Measurements from ENCODE around the gene CNNM4.

The CNNM4 gene

GRCh38 chr2:96830044-96830562 lies 69.4 kb downstream of the CNNM4 start:
- Histone ChIP-seq H3K4me1 (ENCODE audit: insufficient read depth, low read length) (no peaks in the 10 kb centered on the region), H3K36me3 (ENCODE audit: insufficient read depth, low read length) (peaks cover 67% of the 10 kb centered on the region), H3K27ac (ENCODE audit: low read depth, low read length) (no peak overlapping the region)

GRCh38 chr2:96831679-96832078 lies 71.0 kb downstream of the CNNM4 start:
- no peaks in the 10 kb centered on the region for H3K4me1 ChIP-seq (ENCODE audit: insufficient read depth, low read length)
- H3K9ac ChIP-seq (ENCODE audit: low read length): no peak overlapping the region
- no peak overlapping the region for H3K4me3 ChIP-seq (ENCODE audit: low read depth in 1 of 2, low read length in 2 of 2)
- no peaks in the 10 kb centered on the region for H3K9me3 ChIP-seq (ENCODE audit: low read length)
- H3K27ac ChIP-seq (ENCODE audit: low read depth, low read length): no peak overlapping the region
- no peaks in the 10 kb centered on the region for H3K27me3 ChIP-seq (ENCODE audit: control insufficient read depth in 1 of 2, insufficient read depth in 2 of 2, low read length in 2 of 2)
- H3K36me3 ChIP-seq (ENCODE audit: insufficient read depth, low read length): peaks cover 62% of the 10 kb centered on the region

More at GRCh38 chr2:96830044-96830562, 69.4 kb downstream of the CNNM4 start:
- no peak overlapping the region for H3K4me3 ChIP-seq (ENCODE audit: low read depth in 1 of 2, low read length in 2 of 2)
- no peak overlapping the region for H3K9ac ChIP-seq (ENCODE audit: low read length)
- no peaks in the 10 kb centered on the region for H3K27me3 ChIP-seq (ENCODE audit: control insufficient read depth in 1 of 2, insufficient read depth in 2 of 2, low read length in 2 of 2)
- H3K9me3 ChIP-seq (ENCODE audit: low read length): no peaks in the 10 kb centered on the region

- no peak overlapping the region for H3K27ac ChIP-seq (ENCODE audit: low read depth, low read length)
- no peak overlapping the region for H3K4me3 ChIP-seq (ENCODE audit: low read depth in 1 of 2, low read length in 2 of 2)
- no peak overlapping the region for H3K9ac ChIP-seq (ENCODE audit: low read length)
- peaks cover 65% of the 10 kb centered on the region for H3K36me3 ChIP-seq (ENCODE audit: insufficient read depth, low read length)
- no peaks in the 10 kb centered on the region for H3K4me1 ChIP-seq (ENCODE audit: insufficient read depth, low read length)
- H3K27me3 ChIP-seq (ENCODE audit: control insufficient read depth in 1 of 2, insufficient read depth in 2 of 2, low read length in 2 of 2): no peaks in the 10 kb centered on the region
- no peaks in the 10 kb centered on the region for H3K9me3 ChIP-seq (ENCODE audit: low read length)
Observed at GRCh38 chr2:96832408-96832753, 71.7 kb downstream of the CNNM4 start.

GRCh38 chr2:96832754-96833507 lies 72.2 kb downstream of the CNNM4 start:
- peaks cover 65% of the 10 kb centered on the region for H3K36me3 ChIP-seq (ENCODE audit: insufficient read depth, low read length)
- no peak overlapping the region for H3K4me3 ChIP-seq (ENCODE audit: low read depth in 1 of 2, low read length in 2 of 2)
- no peak overlapping the region for H3K9ac ChIP-seq (ENCODE audit: low read length)
- H3K27ac ChIP-seq (ENCODE audit: low read depth, low read length): no peak overlapping the region
- no peaks in the 10 kb centered on the region for H3K9me3 ChIP-seq (ENCODE audit: low read length)
- H3K4me1 ChIP-seq (ENCODE audit: insufficient read depth, low read length): no peaks in the 10 kb centered on the region
- no peaks in the 10 kb centered on the region for H3K27me3 ChIP-seq (ENCODE audit: control insufficient read depth in 1 of 2, insufficient read depth in 2 of 2, low read length in 2 of 2)

DNA sequence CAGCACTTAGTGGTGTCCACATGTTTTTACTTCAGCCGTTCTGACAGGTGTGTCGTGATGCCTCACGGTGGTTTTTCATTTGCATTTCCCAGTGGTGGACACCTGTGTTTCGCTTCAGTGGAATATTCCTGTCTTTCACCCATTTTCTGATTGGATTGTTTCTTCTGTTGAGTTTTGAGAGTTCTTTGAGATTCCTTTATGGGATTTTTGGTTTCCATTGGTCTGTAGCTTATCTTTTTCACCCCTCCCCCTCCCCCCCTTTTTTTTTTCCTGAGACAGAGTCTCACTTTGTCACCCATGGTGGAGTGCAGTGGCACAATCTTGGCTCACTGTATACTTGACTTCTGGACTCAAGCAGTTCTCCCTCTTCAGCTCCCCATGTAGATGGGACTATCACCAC lies 75.1 kb downstream of the CNNM4 start:
- H3K27ac ChIP-seq (ENCODE audit: low read depth, low read length): no peak overlapping the region
- no peak overlapping the region for H3K9ac ChIP-seq (ENCODE audit: low read length)
- no peaks in the 10 kb centered on the region for H3K27me3 ChIP-seq (ENCODE audit: control insufficient read depth in 1 of 2, insufficient read depth in 2 of 2, low read length in 2 of 2)
- peaks cover 9% of the 10 kb centered on the region for H3K4me1 ChIP-seq (ENCODE audit: insufficient read depth, low read length)
- H3K36me3 ChIP-seq (ENCODE audit: insufficient read depth, low read length): peaks cover 53% of the 10 kb centered on the region
- no peaks in the 10 kb centered on the region for H3K9me3 ChIP-seq (ENCODE audit: low read length)
- H3K4me3 ChIP-seq (ENCODE audit: low read depth in 1 of 2, low read length in 2 of 2): no peak overlapping the region

- peaks cover 37% of the 10 kb centered on the region for H3K36me3 ChIP-seq (ENCODE audit: insufficient read depth, low read length)
- no peaks in the 10 kb centered on the region for H3K27me3 ChIP-seq (ENCODE audit: control insufficient read depth in 1 of 2, insufficient read depth in 2 of 2, low read length in 2 of 2)
- no peaks in the 10 kb centered on the region for H3K9me3 ChIP-seq (ENCODE audit: low read length)
- no peak overlapping the region for H3K4me3 ChIP-seq (ENCODE audit: low read depth in 1 of 2, low read length in 2 of 2)
- peaks cover 9% of the 10 kb centered on the region for H3K4me1 ChIP-seq (ENCODE audit: insufficient read depth, low read length)
- H3K27ac ChIP-seq (ENCODE audit: low read depth, low read length): no peak overlapping the region
- no peak overlapping the region for H3K9ac ChIP-seq (ENCODE audit: low read length)
Observed at GRCh38 chr2:96837575-96837974, 76.9 kb downstream of the CNNM4 start.

- no peak overlapping the region for H3K4me3 ChIP-seq (ENCODE audit: low read depth in 1 of 2, low read length in 2 of 2)
- H3K9ac ChIP-seq (ENCODE audit: low read length): no peak overlapping the region
- H3K36me3 ChIP-seq (ENCODE audit: insufficient read depth, low read length): peaks cover 26% of the 10 kb centered on the region
- no peak overlapping the region for H3K27ac ChIP-seq (ENCODE audit: low read depth, low read length)
- H3K9me3 ChIP-seq (ENCODE audit: low read length): no peaks in the 10 kb centered on the region
- peaks cover 9% of the 10 kb centered on the region for H3K4me1 ChIP-seq (ENCODE audit: insufficient read depth, low read length)
- H3K27me3 ChIP-seq (ENCODE audit: control insufficient read depth in 1 of 2, insufficient read depth in 2 of 2, low read length in 2 of 2): no peaks in the 10 kb centered on the region
Observed at GRCh38 chr2:96838345-96839292, 77.9 kb downstream of the CNNM4 start.

DNA sequence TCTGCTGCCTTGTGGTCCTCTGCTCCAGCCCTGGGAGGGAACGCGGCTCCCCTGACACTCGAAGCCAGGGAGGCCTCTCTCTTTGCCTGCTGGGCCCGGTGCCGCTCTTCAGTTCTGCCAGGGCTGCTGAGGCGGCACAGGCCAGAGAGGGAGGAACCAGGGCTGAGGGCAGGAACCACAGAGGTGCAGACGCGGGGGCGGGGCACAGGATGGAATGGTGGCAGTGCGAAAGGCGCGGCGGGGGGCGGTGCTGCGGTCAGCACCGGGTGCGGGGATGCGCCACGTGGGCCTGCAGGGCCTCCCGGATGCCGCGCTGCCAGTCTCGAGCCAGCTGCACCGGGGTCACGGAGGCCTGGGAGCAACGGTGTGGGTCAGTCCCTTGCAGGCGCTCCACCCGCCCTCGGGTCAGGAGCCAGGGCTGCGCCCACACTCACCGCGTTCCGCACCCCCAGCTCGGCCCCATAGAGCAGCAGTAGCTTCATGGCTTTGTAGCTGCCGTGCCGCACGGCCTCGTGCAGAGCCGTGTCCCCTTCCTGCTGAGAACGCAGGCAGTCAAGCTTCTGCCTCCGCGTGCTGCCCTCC lies 78.7 kb downstream of the CNNM4 start:
- H3K4me1 ChIP-seq (ENCODE audit: insufficient read depth, low read length): peaks cover 9% of the 10 kb centered on the region
- H3K27me3 ChIP-seq (ENCODE audit: control insufficient read depth in 1 of 2, insufficient read depth in 2 of 2, low read length in 2 of 2): no peaks in the 10 kb centered on the region
- H3K27ac ChIP-seq (ENCODE audit: low read depth, low read length): no peak overlapping the region
- H3K4me3 ChIP-seq (ENCODE audit: low read depth in 1 of 2, low read length in 2 of 2): peak overlapping the region in 1 of 2 donors; percentile 6
- no peaks in the 10 kb centered on the region for H3K9me3 ChIP-seq (ENCODE audit: low read length)
- H3K36me3 ChIP-seq (ENCODE audit: insufficient read depth, low read length): peaks cover 26% of the 10 kb centered on the region
- no peak overlapping the region for H3K9ac ChIP-seq (ENCODE audit: low read length)

DNA sequence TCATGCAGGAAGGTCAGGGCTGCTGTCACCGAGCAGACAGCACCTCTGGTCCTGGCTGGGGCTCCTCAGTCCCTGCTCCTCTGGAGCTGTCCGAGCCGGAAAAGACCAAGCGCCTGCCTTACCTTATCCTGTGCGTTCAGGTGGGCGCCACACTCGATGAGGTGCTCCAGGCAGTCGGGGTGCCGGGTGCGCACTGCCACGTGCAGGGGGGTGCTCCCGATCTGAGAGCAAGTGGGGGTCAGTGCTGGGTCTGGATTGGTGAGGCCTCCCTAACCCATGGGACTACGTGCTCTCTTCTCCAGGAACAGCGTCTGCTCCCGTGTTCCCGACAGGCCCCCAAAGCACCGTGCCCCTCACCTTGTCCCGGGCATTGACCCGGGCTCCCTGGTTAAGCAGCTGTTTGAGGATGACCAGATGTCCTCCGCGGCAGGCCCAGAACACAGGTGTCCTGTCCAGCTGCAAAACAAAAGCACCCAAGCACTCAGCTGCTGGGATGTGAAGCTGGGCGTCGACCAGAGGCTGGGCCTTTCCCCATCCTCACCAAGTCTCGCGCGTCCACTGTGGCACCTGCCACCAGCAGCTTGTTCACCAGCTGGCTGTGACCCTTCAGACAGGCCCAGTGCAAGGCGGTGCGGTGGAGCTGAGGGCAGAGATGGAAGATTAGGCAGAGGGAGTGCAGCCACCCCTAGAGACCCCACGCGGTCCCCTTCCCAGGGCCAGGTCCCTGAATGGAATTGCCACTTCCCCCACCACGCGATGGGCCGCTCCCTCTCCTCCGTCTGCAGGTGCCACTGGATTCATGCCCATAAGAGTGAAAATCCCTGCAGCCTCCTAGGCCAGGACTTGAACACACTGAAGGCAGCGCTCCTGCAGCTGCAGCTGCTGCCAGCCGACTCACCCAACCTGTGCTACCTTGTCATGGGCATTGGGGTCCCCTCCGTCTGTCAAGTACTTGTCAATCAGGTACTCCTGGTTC lies 79.5 kb downstream of the CNNM4 start:
- Histone ChIP-seq H3K27me3 (ENCODE audit: control insufficient read depth in 1 of 2, insufficient read depth in 2 of 2, low read length in 2 of 2) (no peaks in the 10 kb centered on the region), H3K4me3 (ENCODE audit: low read depth in 1 of 2, low read length in 2 of 2) (peak overlapping the region in 1 of 2 donors; percentile 6), H3K9me3 (ENCODE audit: low read length) (no peaks in the 10 kb centered on the region), H3K9ac (ENCODE audit: low read length) (no peak overlapping the region), H3K4me1 (ENCODE audit: insufficient read depth, low read length) (peaks cover 9% of the 10 kb centered on the region), H3K27ac (ENCODE audit: low read depth, low read length) (no peak overlapping the region), H3K36me3 (ENCODE audit: insufficient read depth, low read length) (peaks cover 26% of the 10 kb centered on the region)

DNA sequence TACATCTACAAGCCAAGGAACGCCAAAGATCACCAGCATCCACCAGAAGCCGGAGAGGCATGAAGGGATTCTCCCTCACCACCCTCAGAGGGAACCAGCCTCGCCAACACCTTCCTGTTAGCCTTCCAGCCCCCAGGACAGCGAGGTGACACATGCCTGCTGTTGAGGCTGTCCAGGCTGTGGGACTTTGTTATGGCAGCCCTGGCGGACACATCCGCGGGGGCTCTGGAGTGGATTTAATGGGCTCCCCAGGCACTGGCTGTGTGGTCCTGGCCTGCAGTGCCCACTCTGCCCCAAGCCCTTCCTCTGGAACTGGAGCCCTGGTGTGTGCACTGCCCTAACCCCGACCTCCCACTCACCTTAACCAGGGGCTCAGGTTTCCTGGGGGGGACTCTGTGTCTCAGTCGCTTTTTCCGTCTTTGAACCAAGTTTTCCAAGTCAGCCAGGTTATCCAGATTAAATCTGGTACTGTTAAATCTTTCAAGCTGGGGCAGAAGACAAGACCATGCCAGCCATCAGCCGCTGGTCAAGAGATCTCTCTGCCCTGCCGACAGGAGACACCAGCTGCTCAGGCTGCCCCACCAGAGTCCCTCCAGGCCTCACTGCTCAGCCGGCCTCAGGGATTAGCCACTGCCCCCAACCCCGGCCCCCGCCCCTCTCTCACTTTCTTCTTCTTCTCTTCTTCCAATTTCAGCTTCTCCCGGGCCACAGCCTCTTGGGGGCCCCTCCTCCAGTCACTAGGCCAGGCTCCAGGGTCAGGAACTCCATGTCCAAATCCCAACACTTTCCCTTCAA lies 81.2 kb downstream of the CNNM4 start:
- Histone ChIP-seq H3K4me3 (ENCODE audit: low read depth in 1 of 2, low read length in 2 of 2) (no peak overlapping the region), H3K27me3 (ENCODE audit: control insufficient read depth in 1 of 2, insufficient read depth in 2 of 2, low read length in 2 of 2) (no peaks in the 10 kb centered on the region), H3K27ac (ENCODE audit: low read depth, low read length) (no peak overlapping the region), H3K4me1 (ENCODE audit: insufficient read depth, low read length) (peaks cover 9% of the 10 kb centered on the region), H3K9ac (ENCODE audit: low read length) (no peak overlapping the region), H3K36me3 (ENCODE audit: insufficient read depth, low read length) (peaks cover 33% of the 10 kb centered on the region), H3K9me3 (ENCODE audit: low read length) (no peaks in the 10 kb centered on the region)

Measured in muscle layer of colon (tissue), 2 donors.